WI38 (cell line): ENCODE measurements around the gene CTNND2.

ENCODE experiments used
- H3K4me3 ChIP-seq: 2 replicates; pipeline ENCODE4 v1.5.1; 2011; ENCODE audit warnings: low read depth, mild to moderate bottlenecking, control low read depth, low read length
- CTCF ChIP-seq: IDR thresholded peaks from 2 replicates; pipeline ENCODE4 v1.5.1; 2012; ENCODE audit warnings: low read depth, mild to moderate bottlenecking, control low read depth, low read length

The CTNND2 gene

GRCh38 chr5:10987276-10987924, 916.8 kb downstream of the CTNND2 start:
- no peak overlapping the region for H3K4me3 ChIP-seq
- TF ChIP-seq CTCF = no peak

- no peak overlapping the region for H3K4me3 ChIP-seq
- no peak for TF ChIP-seq CTCF
Observed at GRCh38 chr5:10985721-10986110, 918.5 kb downstream of the CTNND2 start.

DNA sequence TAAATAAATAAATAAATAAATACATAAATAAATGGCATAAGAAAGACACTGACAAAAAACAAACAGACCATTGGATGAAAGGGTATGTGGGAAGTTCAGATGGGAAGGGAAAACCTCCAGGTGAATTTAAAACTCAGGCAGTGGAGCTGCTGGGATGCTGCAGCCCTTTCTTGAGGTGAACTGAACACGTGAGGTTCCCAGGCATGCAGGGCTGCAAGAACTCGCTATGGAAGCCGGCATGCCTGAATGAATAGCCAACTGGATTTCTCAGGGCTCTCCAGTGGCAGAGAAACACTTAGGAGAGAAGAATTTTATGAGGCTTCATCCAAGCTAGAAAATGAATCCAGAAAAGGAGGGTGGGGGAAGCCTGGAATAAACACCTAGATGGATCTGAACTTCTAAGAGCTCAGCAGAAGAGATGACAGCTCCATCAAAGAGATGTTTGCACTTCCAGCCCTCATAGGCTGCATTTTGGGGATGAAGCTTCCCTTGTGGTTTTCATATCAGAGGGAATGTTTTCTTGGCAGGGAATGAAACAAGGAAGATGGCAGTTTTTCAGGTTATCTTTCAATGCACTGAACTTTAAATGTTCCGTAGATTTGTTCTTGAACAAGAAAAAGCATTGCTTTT, 919.0 kb downstream of the CTNND2 start:
- no peak overlapping the region for H3K4me3 ChIP-seq
- TF ChIP-seq CTCF = no peak

- no peak overlapping the region for H3K4me3 ChIP-seq
- TF ChIP-seq CTCF = no peak
Observed at GRCh38 chr5:10984021-10984715, 920.1 kb downstream of the CTNND2 start.

DNA sequence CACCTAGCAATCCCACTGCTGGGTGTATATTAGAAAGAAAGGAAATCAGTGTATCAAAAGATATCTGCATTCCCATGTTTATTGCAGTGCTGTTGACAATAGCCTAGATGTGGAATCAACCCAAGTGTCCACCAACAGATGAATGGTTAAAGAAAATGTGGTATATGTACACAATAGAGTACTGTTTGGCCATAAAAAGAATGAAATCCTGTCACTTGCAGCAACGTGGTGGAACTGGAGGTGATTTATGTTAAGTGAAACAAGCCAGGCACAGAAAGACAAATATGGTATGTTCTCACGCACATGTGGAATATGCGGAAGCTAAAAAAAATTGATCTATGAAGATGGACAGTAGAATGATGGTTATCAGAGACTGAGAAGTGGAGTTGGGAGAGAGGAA, 921.6 kb downstream of the CTNND2 start:
- no peak overlapping the region for H3K4me3 ChIP-seq
- TF ChIP-seq CTCF = no peak

- no peak for TF ChIP-seq CTCF
- no peak overlapping the region for H3K4me3 ChIP-seq
Observed at GRCh38 chr5:10981932-10982331, 922.3 kb downstream of the CTNND2 start.

DNA sequence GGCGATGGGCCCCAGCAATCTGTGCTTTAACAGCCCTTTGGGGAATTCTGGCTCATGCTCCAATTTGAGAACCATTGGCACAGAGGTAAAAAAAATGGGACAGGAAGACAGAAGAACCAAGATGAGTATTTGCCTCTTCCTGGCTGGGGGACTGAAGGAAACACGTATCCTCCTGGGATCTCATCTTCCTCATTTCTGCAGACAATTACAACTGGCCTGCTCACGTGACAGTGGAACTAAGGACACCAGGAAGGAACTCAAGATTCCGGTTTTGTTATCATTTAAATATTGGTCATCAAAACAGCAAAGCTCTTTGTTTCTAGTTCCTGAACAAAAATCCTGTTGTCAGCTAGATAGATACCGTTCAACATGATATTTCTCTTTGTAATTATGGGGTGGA, 927.2 kb downstream of the CTNND2 start:
- no peak for TF ChIP-seq CTCF
- H3K4me3 ChIP-seq = no peak overlapping the region
